Osteoblast (primary cell): ENCODE measurements around the gene TNFAIP6. TPM values are rescaled to one million over a fixed set of nuclear protein-coding genes. Genes with fewer than 3 reads are reported as not detected.
"Not testable (repeated sequence)": the region's sequence is repeated elsewhere in the genome, so short reads cannot be mapped to it uniquely, and the experiment has no call there.

ENCODE experiments used
- DNase-seq: peaks from one replicate; pipeline ENCODE4 v3.0.0; 2011; ENCODE audit warnings: low spot score, mixed read lengths; ENCODE audit not compliant: insufficient read length; ENCODE audit errors: missing footprints
- H2AFZ ChIP-seq: 2 replicates; pipeline ENCODE4 v1.6.0; 2011; ENCODE audit warnings: mild to moderate bottlenecking, low read length
- H3K27ac ChIP-seq: 2 replicates; pipeline ENCODE4 v1.5.1; 2011; ENCODE audit warnings: mild to moderate bottlenecking, low read depth, low read length, moderate library complexity
- H3K27me3 ChIP-seq: 2 replicates; pipeline ENCODE4 v1.6.0; 2012; ENCODE audit warnings: mild to moderate bottlenecking, control low read depth, inconsistent platforms, low read length, moderate library complexity; ENCODE audit not compliant: insufficient read depth
- H3K36me3 ChIP-seq: 2 replicates; pipeline ENCODE4 v1.5.1; 2011; ENCODE audit warnings: mild to moderate bottlenecking, low read length, control low read depth, moderate library complexity; ENCODE audit not compliant: insufficient read depth
- H3K4me1 ChIP-seq: 2 replicates; pipeline ENCODE4 v1.5.1; 2011; ENCODE audit warnings: mild to moderate bottlenecking, low read length, control low read depth, moderate library complexity; ENCODE audit not compliant: insufficient read depth
- H3K4me2 ChIP-seq: 2 replicates; pipeline ENCODE4 v1.6.0; 2011; ENCODE audit warnings: mild to moderate bottlenecking, low read length; ENCODE audit not compliant: insufficient read depth
- H3K4me3 ChIP-seq: fragments of 200-600 bp; sonication (generic); 3 replicates; pipeline ENCODE4 v1.5.1; 2012; ENCODE audit warnings: mild to moderate bottlenecking, low read length, inconsistent platforms; ENCODE audit not compliant: insufficient read depth
- H3K79me2 ChIP-seq: 2 replicates; pipeline ENCODE4 v1.6.0; 2012; ENCODE audit warnings: mild to moderate bottlenecking, low read length, control low read depth, inconsistent platforms; ENCODE audit not compliant: insufficient read depth
- H3K9me3 ChIP-seq: 2 replicates; pipeline ENCODE4 v1.5.1; 2011; ENCODE audit warnings: low read depth, low read length, control low read depth
- H4K20me1 ChIP-seq: 2 replicates; pipeline ENCODE4 v1.6.0; 2012; ENCODE audit warnings: mild to moderate bottlenecking, low read length, control low read depth; ENCODE audit not compliant: insufficient read depth
- total RNA-seq: library from RNA; depleted of rRNA; stranded (reverse); fragments of >200 nt; gene quantifications from 2 replicates; pipeline ENCODE4 v1.2.3, GENCODE V29; 2012
- TF ChIP-seq, protein P1 (sequence below): IDR thresholded peaks from 2 replicates; pipeline ENCODE4 v1.5.1; 2011; ENCODE audit warnings: mild to moderate bottlenecking, low read depth, low read length, moderate library complexity; ENCODE audit errors: extremely low read depth

TNFAIP6 gene
- total RNA-seq, 1 donor = 43.1 TPM

DNA sequence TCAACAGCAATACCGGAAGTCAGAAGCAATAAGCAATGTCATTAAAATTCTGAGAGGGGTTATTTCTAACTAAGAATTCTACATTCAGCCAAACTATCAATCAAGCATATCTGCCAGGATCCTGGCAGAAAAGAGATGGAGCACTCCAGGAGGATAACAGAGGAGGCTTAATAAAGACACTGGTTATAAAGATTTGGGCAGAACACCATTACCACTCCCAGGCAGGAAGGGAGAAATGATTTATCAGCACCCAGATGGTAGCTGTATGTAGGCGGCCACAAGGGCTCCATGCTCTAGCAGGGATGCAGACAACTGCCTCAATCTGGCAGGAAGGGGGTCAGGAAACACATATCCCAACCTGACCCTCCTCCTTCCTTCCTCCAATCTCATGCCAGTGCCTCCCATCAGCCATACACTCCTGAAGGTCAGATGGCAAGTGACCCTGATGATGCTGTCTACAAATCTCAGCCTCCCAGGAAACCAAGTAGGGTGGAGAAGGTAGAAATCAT is 20.5 kb upstream of the TNFAIP6 start:
- no peak overlapping the region for H3K27ac ChIP-seq
- no peak overlapping the region for H3K4me2 ChIP-seq
- no peak overlapping the region for H3K4me3 ChIP-seq
- no peaks in the 10 kb centered on the region for H3K27me3 ChIP-seq
- no peaks in the 10 kb centered on the region for H3K9me3 ChIP-seq
- H3K36me3 ChIP-seq = no peaks in the 10 kb centered on the region
- H2AFZ ChIP-seq = no peak overlapping the region
- H3K4me1 ChIP-seq = peaks cover 11% of the 10 kb centered on the region
- DNase-seq = no peak
- TF ChIP-seq, protein P1, sequence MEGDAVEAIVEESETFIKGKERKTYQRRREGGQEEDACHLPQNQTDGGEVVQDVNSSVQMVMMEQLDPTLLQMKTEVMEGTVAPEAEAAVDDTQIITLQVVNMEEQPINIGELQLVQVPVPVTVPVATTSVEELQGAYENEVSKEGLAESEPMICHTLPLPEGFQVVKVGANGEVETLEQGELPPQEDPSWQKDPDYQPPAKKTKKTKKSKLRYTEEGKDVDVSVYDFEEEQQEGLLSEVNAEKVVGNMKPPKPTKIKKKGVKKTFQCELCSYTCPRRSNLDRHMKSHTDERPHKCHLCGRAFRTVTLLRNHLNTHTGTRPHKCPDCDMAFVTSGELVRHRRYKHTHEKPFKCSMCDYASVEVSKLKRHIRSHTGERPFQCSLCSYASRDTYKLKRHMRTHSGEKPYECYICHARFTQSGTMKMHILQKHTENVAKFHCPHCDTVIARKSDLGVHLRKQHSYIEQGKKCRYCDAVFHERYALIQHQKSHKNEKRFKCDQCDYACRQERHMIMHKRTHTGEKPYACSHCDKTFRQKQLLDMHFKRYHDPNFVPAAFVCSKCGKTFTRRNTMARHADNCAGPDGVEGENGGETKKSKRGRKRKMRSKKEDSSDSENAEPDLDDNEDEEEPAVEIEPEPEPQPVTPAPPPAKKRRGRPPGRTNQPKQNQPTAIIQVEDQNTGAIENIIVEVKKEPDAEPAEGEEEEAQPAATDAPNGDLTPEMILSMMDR = no peak
- H4K20me1 ChIP-seq = no peaks in the 10 kb centered on the region
- no peaks in the 10 kb centered on the region for H3K79me2 ChIP-seq

DNA sequence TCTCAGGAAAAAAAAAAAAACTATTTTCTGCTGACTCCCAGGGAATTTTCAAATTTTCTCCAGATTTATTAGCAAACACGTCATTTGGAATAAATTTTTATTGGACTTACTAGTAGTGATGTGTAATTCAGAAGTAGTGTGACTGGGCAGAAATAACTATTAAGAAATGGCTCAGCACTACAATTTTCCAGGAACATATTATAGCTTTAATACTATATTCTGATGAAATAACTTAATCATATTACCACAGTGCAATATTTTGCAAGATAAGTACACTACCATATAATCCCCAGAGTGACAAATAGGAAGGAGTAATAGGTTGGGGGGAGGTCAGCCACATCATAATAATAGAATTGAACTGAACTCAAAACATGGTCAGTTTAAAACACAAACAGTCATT is 19.7 kb upstream of the TNFAIP6 start:
- Histone ChIP-seq H3K9me3 (no peaks in the 10 kb centered on the region), H3K36me3 (no peaks in the 10 kb centered on the region), H3K4me1 (peaks cover 11% of the 10 kb centered on the region), H3K4me2 (no peak overlapping the region), H3K79me2 (no peaks in the 10 kb centered on the region), H3K27ac (no peak overlapping the region), H3K4me3 (no peak overlapping the region), H2AFZ (no peak overlapping the region), H3K27me3 (no peaks in the 10 kb centered on the region), H4K20me1 (no peaks in the 10 kb centered on the region)
- TF ChIP-seq, protein P1 = no peak
- no peak for DNase-seq

DNA sequence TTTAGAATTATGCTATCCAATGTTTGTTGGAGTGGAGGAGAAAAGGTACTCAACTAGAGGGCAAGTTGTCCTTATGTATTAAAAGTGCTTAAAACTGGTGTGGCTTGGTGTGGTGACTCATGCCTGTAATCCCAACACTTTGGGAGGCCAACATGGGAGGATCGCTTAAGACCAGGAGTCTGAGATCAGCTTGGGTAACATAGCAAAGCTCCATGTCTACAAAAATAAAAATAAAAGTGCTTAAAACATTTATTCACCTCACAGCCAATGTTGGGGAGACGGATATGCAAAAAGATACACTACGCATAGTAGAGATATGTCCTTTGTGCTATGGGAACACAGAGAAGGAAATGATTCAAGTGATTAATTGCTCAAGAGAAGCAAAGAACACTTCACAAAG is 19.3 kb upstream of the TNFAIP6 start:
- Histone ChIP-seq H3K4me2 (no peak overlapping the region), H3K4me1 (peaks cover 11% of the 10 kb centered on the region), H3K9me3 (no peaks in the 10 kb centered on the region), H3K4me3 (no peak overlapping the region), H3K27ac (no peak overlapping the region), H3K79me2 (no peaks in the 10 kb centered on the region), H2AFZ (no peak overlapping the region), H4K20me1 (no peaks in the 10 kb centered on the region), H3K27me3 (no peaks in the 10 kb centered on the region), H3K36me3 (no peaks in the 10 kb centered on the region)
- DNase-seq = no peak
- TF ChIP-seq, protein P1 = no peak

DNA sequence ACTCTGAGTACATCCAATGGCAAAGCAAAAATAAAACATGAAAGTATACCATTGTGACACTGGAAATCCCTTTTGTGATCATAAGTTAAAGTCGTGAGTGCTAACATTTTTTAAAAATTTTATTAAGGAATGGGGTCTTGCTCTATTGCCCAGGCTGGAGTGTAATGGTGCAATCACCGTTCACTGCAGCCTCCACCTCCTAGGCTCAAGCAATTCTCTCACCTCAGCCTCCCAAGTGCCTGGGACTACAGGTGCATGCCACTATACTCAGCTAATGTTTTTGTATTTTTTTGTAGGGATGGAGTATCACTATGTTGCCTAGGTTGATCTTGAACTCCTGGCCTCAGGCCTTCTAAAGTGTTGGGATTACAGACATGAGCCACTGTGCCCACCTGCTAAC is 14.3 kb upstream of the TNFAIP6 start:
- H3K27me3 ChIP-seq = no peaks in the 10 kb centered on the region

DNA sequence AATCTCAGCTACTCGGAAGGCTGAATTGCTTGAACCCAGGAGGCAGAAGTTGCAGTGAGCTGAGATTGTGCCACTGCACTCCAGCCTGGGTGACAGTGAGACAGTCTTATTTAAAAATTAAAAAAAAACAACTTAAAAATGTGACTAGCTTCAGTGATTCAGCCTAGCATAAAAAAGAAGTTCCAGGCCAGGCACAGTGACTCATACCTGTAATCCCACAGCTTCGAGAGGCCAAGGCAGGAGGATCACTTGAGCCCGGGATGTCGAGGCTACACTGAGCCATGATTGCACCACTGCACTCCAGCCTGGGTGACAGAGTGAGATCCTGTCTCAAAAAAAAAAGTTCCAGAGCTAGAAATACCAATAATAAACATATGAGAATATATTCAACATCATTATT is 13.2 kb upstream of the TNFAIP6 start:
- not testable (repeated sequence) for H3K9me3 ChIP-seq, H3K4me3 ChIP-seq, H3K4me2 ChIP-seq, H2AFZ ChIP-seq, H3K27me3 ChIP-seq, H3K27ac ChIP-seq, H4K20me1 ChIP-seq, H3K36me3 ChIP-seq, H3K4me1 ChIP-seq, H3K79me2 ChIP-seq, DNase-seq

More for the DNA sequence above, 14.3 kb upstream of the TNFAIP6 start:
- no peak overlapping the region for H3K27ac ChIP-seq
- H3K36me3 ChIP-seq = no peaks in the 10 kb centered on the region
- no peaks in the 10 kb centered on the region for H3K4me1 ChIP-seq
- H3K4me3 ChIP-seq = no peak overlapping the region
- H3K4me2 ChIP-seq = no peak overlapping the region
- TF ChIP-seq, protein P1 = no peak
- no peaks in the 10 kb centered on the region for H4K20me1 ChIP-seq
- H3K9me3 ChIP-seq = no peaks in the 10 kb centered on the region
- DNase-seq = no peak
- no peak overlapping the region for H2AFZ ChIP-seq
- H3K79me2 ChIP-seq = no peaks in the 10 kb centered on the region
